Endothelial cell of umbilical vein (primary cell): ENCODE measurements around the gene GSK3A. TPM values are rescaled to one million over a fixed set of nuclear protein-coding genes. Genes with fewer than 3 reads are reported as not detected.

ENCODE experiments used
- BruUV-seq: library from RNA; stranded (reverse); fragments of 400-500 nt; replicated peaks from 2 replicates; lab custom pipeline; 2021; lab: Mats Ljungman, UMichigan
- CTCF ChIA-PET: fragments of 300-600, 350-600 bp; sonication (Branson Sonifier 250); formaldehyde crosslinking; loops from one replicate; lab custom pipeline; 2021; ENCODE audit warnings: antibody characterized with exemption, inconsistent platforms; lab: Charles Lee
- POLR2A ChIA-PET: fragments of 300-600, 350-600 bp; sonication (Branson Sonifier 250); formaldehyde crosslinking; loops from one replicate; lab custom pipeline; 2021; ENCODE audit warnings: antibody characterized with exemption, inconsistent platforms; lab: Charles Lee
- DNase-seq: peaks from one replicate; pipeline ENCODE4 v3.0.0-alpha.2; 2011; ENCODE audit warnings: low read depth, low spot score
- FAIRE-seq: peaks from 2 replicates; lab custom pipeline; 2011; peaks lifted over from hg19 to GRCh38; lab: Jason Lieb, UNC
- H2AFZ ChIP-seq: 2 replicates; pipeline ENCODE4 v1.6.0; 2012; ENCODE audit warnings: low read depth, low read length, control low read depth, inconsistent platforms
- H3K27ac ChIP-seq: 2 replicates; pipeline ENCODE4 v1.5.1; 2011; ENCODE audit warnings: low read depth, mild to moderate bottlenecking, control low read depth, low read length, moderate library complexity; ENCODE audit not compliant: insufficient read depth
- H3K27me3 ChIP-seq, 2 experiments: 2 replicates each; pipeline versions ENCODE4 v1.6.0 to v1.6.1; 2011; ENCODE audit warnings: low read length in 2 of 2, mixed read lengths in 1 of 2; ENCODE audit not compliant: control insufficient read depth in 2 of 2, insufficient read depth in 2 of 2
- H3K36me3 ChIP-seq, 2 experiments: 2 replicates in 1 of 2; 3 replicates in 1 of 2; pipeline ENCODE4 v1.5.1; 2011; ENCODE audit warnings: low read length in 2 of 2, mild to moderate bottlenecking in 1 of 2, moderate library complexity in 1 of 2; ENCODE audit not compliant: control insufficient read depth in 2 of 2, insufficient read depth in 2 of 2; ENCODE audit errors: extremely low read depth in 1 of 2
- H3K4me1 ChIP-seq: 3 replicates; pipeline ENCODE4 v1.5.1; 2011; ENCODE audit warnings: mild to moderate bottlenecking, low read length; ENCODE audit not compliant: control insufficient read depth, insufficient read depth; ENCODE audit errors: extremely low read depth
- H3K4me2 ChIP-seq: 2 replicates; pipeline ENCODE4 v1.6.1; 2011; ENCODE audit warnings: low read length, control low read depth, mixed read lengths; ENCODE audit not compliant: insufficient read depth
- H3K4me3 ChIP-seq, 3 experiments: fragments of 200-600 bp in 1 of 3; sonication (generic), shearing (Covaris generic) in 1 of 3; replicated peaks in 1 of 3; 2 replicates each; pipeline ENCODE4 v1.5.1; 2011 to 2016; ENCODE audit warnings: control low read depth in 3 of 3, low read length in 3 of 3, mild to moderate bottlenecking in 2 of 3, inconsistent platforms in 1 of 3, low read depth in 1 of 3, moderate library complexity in 1 of 3; ENCODE audit not compliant: insufficient read depth in 1 of 3
- H3K79me2 ChIP-seq: 2 replicates; pipeline ENCODE4 v1.6.0; 2012; ENCODE audit warnings: low read length, inconsistent platforms; ENCODE audit not compliant: control insufficient read depth, insufficient read depth
- H3K9ac ChIP-seq: replicated peaks from 2 replicates; pipeline ENCODE3; 2011; ENCODE audit warnings: low read length, control low read depth; ENCODE audit not compliant: insufficient read depth; ENCODE audit errors: extremely low read depth
- H3K9me1 ChIP-seq: replicated peaks from 3 replicates; pipeline ENCODE4 v1.6.0; 2011; ENCODE audit warnings: mild to moderate bottlenecking, low read length; ENCODE audit not compliant: control insufficient read depth, insufficient read depth; ENCODE audit errors: extremely low read depth
- H3K9me3 ChIP-seq: replicated peaks from 2 replicates; pipeline ENCODE4 v1.5.1; 2012; ENCODE audit warnings: low read length, inconsistent platforms; ENCODE audit not compliant: control insufficient read depth, insufficient read depth
- H4K20me1 ChIP-seq: replicated peaks from 2 replicates; pipeline ENCODE3; 2011; ENCODE audit warnings: mild to moderate bottlenecking, low read length; ENCODE audit not compliant: control insufficient read depth, insufficient read depth; ENCODE audit errors: extremely low read depth
- CTCF ChIP-seq, 2 donors: IDR thresholded peaks; 1 replicate in 1 of 2; 2 replicates in 1 of 2; pipeline ENCODE4 v1.5.1; 2011; ENCODE audit warnings: low read length in 2 of 2, mild to moderate bottlenecking in 2 of 2, moderate library complexity in 2 of 2, control low read depth in 1 of 2, inconsistent platforms in 1 of 2, low read depth in 1 of 2; ENCODE audit not compliant: insufficient read depth in 1 of 2; ENCODE audit errors: extremely low read depth in 1 of 2
- EZH2 ChIP-seq: IDR thresholded peaks from 2 replicates; pipeline ENCODE4 v1.6.1; 2012; ENCODE audit warnings: borderline replicate concordance, low read depth, mild to moderate bottlenecking, moderate library complexity, low read length, inconsistent platforms; ENCODE audit not compliant: severe bottlenecking
- FOS ChIP-seq: IDR thresholded peaks from 2 replicates; pipeline ENCODE4 v1.6.1; 2011; ENCODE audit warnings: mild to moderate bottlenecking, low read length, moderate library complexity, borderline replicate concordance; ENCODE audit not compliant: insufficient read depth
- JUN ChIP-seq: IDR thresholded peaks from 2 replicates; pipeline ENCODE4 v1.6.1; 2011; ENCODE audit warnings: borderline replicate concordance, low read depth; ENCODE audit not compliant: insufficient read length, insufficient read depth
- MYC ChIP-seq: IDR thresholded peaks from one replicate; pipeline ENCODE4 v1.6.1; 2011; ENCODE audit warnings: mild to moderate bottlenecking, low read depth, low read length
- POLR2A ChIP-seq: IDR thresholded peaks from 2 replicates; pipeline ENCODE4 v1.6.1; 2012; ENCODE audit warnings: low read depth, mild to moderate bottlenecking, control low read depth, low read length
- POLR2AphosphoS5 ChIP-seq: IDR thresholded peaks from 2 replicates; pipeline ENCODE4 v1.6.1; 2012; ENCODE audit warnings: low read depth, mild to moderate bottlenecking, control low read depth, low read length, moderate library complexity; ENCODE audit not compliant: insufficient read depth
- dilution Hi-C: fragments of 300-500 bp; cut with MboI; formaldehyde crosslinking; loops from one replicate; pipeline ENCODE4 v1.15.0; 2019; ENCODE audit warnings: low sequenced_read_pairs; ENCODE audit not compliant: extremely low pct_ligation_motif_present
- intact Hi-C: fragments of 100-400 bp; cut with micrococcal nuclease; formaldehyde crosslinking; loops from one replicate; pipeline ENCODE4 v1.10.0; 2022
- polyA plus RNA-seq, 4 experiments: library from polyadenylated mRNA; depleted of rRNA in 3 of 4; stranded (reverse) in 3 of 4; unstranded in 1 of 4; fragments of >200 nt; gene quantifications; 2 replicates each; pipeline versions ENCODE4 v1.2.1 to v1.2.3, GENCODE V29; 2011 to 2012; ENCODE audit warnings: missing spikeins in 1 of 4
- total RNA-seq: library from RNA; stranded (reverse); gene quantifications from 2 replicates; pipeline ENCODE4 v1.2.3, GENCODE V29; 2021
- TF ChIP-seq, protein P1 (sequence below): IDR thresholded peaks from 2 replicates; pipeline ENCODE4 v1.6.1; 2011; ENCODE audit not compliant: insufficient read depth, insufficient read length

GSK3A gene
- total and polyA plus RNA-seq, 2 donors (not counting 3 experiments of a cell fraction or from before 2014, with no cell fraction given) = 49.5 to 73.7 TPM

- H3K9me3 ChIP-seq = no peaks in the 10 kb centered on the region
- peak overlapping the region; percentile 30 for H3K27ac ChIP-seq
- ChIA-PET POLR2A (interaction anchor here (0.9 to 1.8 kb wide), 8 partner anchors 9 to 36 kb away, joined by 3 to 11 read pairs (median 5); partner anchors contain the start of genes CIC, ERF and GSK3A), CTCF (interaction anchor here (0.9 to 7.4 kb wide), 20 partner anchors 9 to 166 kb away, joined by 3 to 365 read pairs (median 4); partner anchors contain the start of genes CIC, DEDD2, ERF and GSK3A)
- H2AFZ ChIP-seq = no peak overlapping the region
- peaks cover 24% of the 10 kb centered on the region for H3K79me2 ChIP-seq
- DNase-seq (no peak), FAIRE-seq (peak; percentile 33)
- peaks cover 52% of the 10 kb centered on the region for H3K4me1 ChIP-seq
- peak overlapping the region in 2 of 3 experiments; percentile 61 to 74 for H3K4me3 ChIP-seq
- peak overlapping the region; percentile 61 for H3K4me2 ChIP-seq
- BruUV-seq = no TSS peak
- no peaks in the 10 kb centered on the region for H3K9me1 ChIP-seq
- dilution Hi-C loops (no loop called here), intact Hi-C loops (loop anchor here (1.0 kb wide), 1 partner anchor 171 kb away; no protein-coding TSS in a partner anchor)
- no peaks in the 10 kb centered on the region for H3K27me3 ChIP-seq
- H4K20me1 ChIP-seq = no peaks in the 10 kb centered on the region
- peak overlapping the region; percentile 35 for H3K9ac ChIP-seq
- no peak for TF ChIP-seq CTCF (IDR thresholded peaks at IDR 0.05; ENCODE audit: extremely low read depth in 1 of 2, insufficient read depth in 1 of 2, low read depth in 1 of 2, low read length in 2 of 2)
- no peak for TF ChIP-seq POLR2AphosphoS5
- TF ChIP-seq, protein P1, sequence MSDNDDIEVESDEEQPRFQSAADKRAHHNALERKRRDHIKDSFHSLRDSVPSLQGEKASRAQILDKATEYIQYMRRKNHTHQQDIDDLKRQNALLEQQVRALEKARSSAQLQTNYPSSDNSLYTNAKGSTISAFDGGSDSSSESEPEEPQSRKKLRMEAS = no peak
- TF ChIP-seq POLR2A = no peak
- no peak for TF ChIP-seq MYC
- TF ChIP-seq JUN = no peak
- no peak for TF ChIP-seq FOS
- TF ChIP-seq EZH2 = no peak
- H3K36me3 ChIP-seq = peaks cover 4 to 7% of the 10 kb centered on the region in 2 experiments
These were observed 36.9 kb upstream of the GSK3A start for GRCh38 chr19:42279155-42279901.
